Right renal cortex interstitium (tissue), 3 donors: Measurements from ENCODE around the gene TLE6. TPM values are rescaled to one million over a fixed set of nuclear protein-coding genes. Genes with fewer than 3 reads are reported as not detected.
A peak's percentile ranks its signal among the peaks of the same experiment; 100 is the strongest.
"Not testable (repeated sequence)": the region's sequence is repeated elsewhere in the genome, so short reads cannot be mapped to it uniquely, and the experiment has no call there.

Experiments used
- DNase-seq, 3 donors: peaks; one replicate each; pipeline ENCODE4 v3.0.0-alpha.2; 2013; ENCODE audit warnings: low read depth in 3 of 3, low spot score in 2 of 3
- polyA plus RNA-seq, 3 donors: library from polyadenylated mRNA; unstranded; fragments of 120-200 nt; gene quantifications; one replicate each; pipeline ENCODE4 v1.2.1, GENCODE V29; 2013; ENCODE audit not compliant: insufficient read length in 3 of 3

Gene TLE6
- 1 to 10 TPM; 6.5 to 7.6 (median 6.9) TPM for polyA plus RNA-seq

DNA sequence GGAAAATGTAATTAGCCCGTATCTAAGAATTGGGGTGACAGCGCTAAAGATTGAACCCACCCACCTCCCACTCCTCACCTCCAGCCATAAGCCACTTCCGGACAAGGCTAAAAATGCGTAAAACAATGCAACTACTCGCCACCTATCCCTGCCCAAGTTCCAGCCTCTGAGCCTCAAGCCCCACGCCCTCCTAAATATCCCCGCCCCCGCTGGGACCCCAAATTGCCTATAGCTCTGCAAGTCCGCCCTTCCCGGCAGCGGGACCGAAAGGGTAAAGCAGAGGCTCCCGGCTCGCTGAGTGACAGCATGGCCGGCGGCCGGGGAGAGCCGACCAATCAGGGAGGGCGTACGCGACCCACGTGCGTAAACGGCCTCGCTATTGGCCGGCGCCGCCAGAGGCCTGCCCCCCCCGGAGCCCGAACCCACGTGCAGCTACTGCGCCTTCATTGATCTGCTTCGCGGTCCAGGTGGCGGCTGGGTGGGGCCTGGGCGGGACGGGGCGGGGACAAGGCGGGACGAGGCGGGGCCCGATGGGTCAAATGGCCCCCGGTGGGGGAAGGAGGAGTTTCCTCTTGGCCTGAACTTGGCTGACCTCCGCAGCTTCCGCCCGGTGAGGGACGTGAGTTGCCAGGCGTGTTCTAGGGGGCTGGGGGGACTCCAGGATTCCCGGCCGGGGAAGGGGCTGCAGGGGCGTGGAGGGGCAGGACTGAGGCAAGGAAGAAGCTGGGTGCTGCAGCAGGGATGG lies at the start of gene TLE6:
TSS of gene TLE6 (plus strand) at position 564 of the 745 bp plus-strand sequence. CDS start 670 bp downstream, outside the sequence.
- DNase-seq = peak in 2 of 3 donors; percentile 86 to 87

GRCh38 chr19:2933490-2933910 lies 43.9 kb upstream of the TLE6 start:
- no peak for DNase-seq

DNA sequence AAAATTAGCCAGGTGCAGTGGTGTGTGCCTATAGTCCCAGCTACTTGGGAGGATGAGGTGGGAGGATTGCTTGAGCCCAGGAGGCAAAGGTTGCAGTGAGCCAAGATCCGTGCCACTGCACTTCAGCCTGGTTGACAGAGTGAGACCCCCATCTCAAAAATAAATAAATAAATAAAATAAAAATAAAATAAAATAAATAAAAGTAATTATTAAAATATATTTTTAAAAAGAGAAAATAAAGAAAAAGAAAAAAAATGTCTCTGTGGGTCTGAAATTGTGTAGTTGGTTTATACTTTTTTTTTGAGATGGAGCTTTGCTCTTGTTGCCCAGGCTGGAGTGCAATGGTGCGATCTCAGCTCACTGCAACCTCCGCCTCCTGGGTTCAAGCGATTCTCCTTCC lies 41.5 kb upstream of the TLE6 start:
- DNase-seq = not testable (repeated sequence)

GRCh38 chr19:2942928-2943640 lies 34.3 kb upstream of the TLE6 start:
- no peak for DNase-seq

DNA sequence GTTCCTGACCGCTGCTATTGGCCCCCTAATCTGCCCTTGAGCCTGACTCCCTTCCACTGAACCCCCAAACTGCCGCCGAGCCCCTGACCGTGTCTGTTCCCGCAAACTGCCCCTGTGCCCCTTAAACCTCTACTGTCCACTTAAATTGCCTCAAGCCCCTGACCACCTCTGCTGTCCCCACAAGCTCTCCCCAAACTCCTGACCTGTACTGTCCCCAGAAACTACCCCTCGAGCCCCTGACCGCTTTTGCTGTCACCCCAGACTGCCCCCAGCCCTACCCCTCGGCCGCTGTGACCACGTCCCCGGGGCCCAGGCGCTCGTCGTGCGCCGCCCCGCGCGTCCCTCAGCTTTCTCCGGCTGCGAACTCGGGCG lies 33.0 kb upstream of the TLE6 start:
- DNase-seq = no peak

GRCh38 chr19:2944775-2945574 lies 32.4 kb upstream of the TLE6 start, which contains the start of gene ZNF77:
Gene ZNF77, minus strand, starts transcription at chr19:2944971. Its CDS starts 131 bp downstream, at chr19:2944840.
- peak; percentile 98 to 99 (median 98) for DNase-seq

GRCh38 chr19:2945575-2946184 lies 31.7 kb upstream of the TLE6 start:
- DNase-seq = no peak

- DNase-seq = no peak
Measured at GRCh38 chr19:2949939-2950285, 27.5 kb upstream of the TLE6 start.

DNA sequence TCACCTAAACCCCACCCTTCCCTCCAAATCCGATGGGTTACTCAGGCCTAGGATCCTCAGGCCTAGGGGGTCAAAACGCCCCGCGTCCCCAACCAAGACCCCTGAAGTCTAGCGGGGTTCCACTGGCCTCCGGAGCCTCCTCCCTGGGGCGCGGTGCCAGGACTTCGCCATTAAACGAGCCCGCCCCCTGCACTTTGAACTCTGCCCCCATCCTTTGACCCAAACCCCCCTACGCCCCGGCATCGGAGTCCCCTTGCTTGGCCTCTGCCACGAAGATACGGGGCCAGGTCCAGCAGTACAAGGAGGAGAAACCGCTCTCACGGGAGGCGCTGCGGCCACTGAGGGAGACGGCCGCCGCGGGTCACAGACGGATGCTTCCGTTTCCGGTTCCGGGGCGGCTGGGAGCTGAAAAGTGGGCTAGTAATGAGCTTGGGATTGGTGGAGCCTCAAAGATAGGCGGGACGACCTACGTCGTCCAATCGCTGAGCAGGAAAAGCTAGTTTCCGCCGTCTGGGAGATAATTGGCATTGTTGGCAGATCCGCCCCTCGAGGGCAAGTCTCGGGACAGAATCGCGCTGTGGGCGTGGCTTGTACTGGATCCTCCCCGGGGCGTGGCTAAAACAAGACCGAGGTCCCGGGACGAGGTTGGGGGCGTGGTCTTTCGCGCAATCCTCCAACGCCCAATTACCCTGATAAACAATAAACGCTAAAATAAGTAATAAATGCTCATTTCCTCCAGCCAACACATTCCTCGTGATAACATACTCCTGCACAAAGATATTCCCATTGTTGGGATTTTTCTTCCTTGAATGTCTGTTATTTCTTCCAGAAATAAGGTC lies 26.9 kb upstream of the TLE6 start:
- DNase-seq = peak; percentile 97 to 99 (median 99)

DNA sequence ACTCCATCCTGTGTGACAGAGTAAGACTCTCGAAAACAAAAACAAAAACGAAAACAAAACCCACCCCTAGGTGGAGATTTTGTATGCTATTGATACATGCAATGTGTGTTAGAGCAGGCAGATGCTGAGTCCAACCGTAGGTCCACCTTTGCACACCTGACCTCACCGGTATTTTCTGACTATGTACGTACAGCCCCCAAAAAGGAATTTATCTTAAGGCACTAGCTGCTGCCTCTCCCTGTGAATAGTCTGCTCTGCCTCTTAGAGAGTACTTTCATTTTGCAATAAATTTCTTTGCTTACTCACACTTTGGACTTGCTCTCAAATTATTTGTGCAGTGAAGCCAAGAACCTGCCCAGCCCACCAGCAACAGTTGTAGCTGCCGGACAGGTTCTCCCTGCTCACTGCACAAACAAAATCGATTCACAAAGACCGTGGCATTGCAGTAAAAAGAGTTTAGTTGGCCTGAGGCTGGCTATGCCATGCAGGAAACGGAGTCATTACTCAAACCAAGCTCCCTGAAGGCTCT lies 24.3 kb upstream of the TLE6 start:
- no peak for DNase-seq

DNA sequence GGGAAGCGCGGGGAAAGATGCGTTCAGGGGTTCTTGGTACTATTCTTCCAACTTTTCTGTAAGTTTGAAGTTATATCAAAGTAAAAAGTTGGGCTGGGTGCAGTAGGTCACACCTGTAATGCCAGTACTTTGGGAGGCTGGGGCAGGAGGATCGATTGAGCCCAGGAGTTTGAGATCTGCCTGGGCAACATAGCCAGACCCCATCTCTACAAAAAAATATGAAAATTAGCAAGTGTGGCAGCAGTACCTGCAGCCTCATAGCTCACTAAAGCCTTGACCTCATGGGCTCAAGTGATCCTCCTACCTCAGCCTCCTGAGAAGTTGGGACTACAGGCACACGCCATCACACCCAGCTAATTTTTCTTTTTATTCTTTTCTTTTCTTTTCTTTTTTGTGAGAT lies 20.2 kb upstream of the TLE6 start:
- DNase-seq = no peak

DNA sequence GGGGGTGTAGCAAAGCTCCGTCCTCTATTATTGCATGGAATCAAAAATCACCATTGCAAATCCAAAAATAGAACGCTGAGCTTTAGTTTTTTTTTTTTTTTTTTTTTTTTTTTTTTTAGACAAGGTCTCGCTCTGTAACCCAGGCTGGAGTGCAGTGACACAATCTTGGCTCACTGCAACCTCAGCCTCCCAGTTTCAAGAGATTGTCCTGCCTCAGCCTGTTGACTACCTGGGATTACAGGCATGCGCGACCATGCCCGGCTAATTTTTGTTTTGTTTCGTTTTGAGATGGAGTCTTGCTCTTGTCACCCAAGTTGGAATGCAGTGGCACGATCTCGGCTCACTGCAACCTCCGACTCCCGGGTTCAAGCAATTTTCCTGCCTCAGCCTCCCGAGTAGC lies 17.2 kb upstream of the TLE6 start:
- no peak for DNase-seq

- no peak for DNase-seq
Measured at GRCh38 chr19:2962018-2962670, 15.2 kb upstream of the TLE6 start.

GRCh38 chr19:2963122-2963521 lies 14.2 kb upstream of the TLE6 start:
- no peak for DNase-seq

GRCh38 chr19:2963631-2964030 lies 13.7 kb upstream of the TLE6 start:
- DNase-seq = not testable (repeated sequence)

- no peak for DNase-seq
Measured at GRCh38 chr19:2964874-2965273, 12.5 kb upstream of the TLE6 start.

DNA sequence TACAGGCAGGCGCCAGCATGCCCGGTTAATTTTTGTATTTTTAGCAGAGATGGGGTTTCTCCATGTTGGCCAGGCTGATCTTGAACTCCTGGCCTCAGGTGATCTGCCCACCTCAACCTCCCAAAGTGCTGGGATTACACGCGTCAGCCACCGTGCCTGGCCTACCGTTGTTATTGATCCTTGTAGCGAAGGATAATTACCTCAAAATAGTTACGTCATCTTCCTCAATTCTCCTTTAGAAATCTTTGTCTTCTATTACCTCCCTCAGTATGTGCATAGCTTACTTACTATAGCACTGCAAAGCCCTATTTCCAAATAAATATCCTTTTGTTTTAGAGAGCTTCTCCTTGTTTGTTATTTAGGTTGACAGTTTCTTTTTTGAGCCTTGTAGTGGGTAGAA lies 9.4 kb upstream of the TLE6 start:
- no peak for DNase-seq

GRCh38 chr19:2969104-2969504 lies 8.3 kb upstream of the TLE6 start:
- no peak for DNase-seq

GRCh38 chr19:2970201-2970835 lies 7.0 kb upstream of the TLE6 start:
- no peak for DNase-seq
